Lower lobe of right lung (tissue), 2 donors: ENCODE measurements around the gene HUS1. TPM values are rescaled to one million over a fixed set of nuclear protein-coding genes. Genes with fewer than 3 reads are reported as not detected.
A peak's percentile ranks its signal among the peaks of the same experiment; 100 is the strongest.

Experiments
- ATAC-seq, 2 donors: fragments of 200-7000 bp; cut with Tn5 transposase; one replicate each; pipeline ENCODE4 v1.9.1; 2020 to 2022; ENCODE audit warnings: mild to moderate bottlenecking in 2 of 2, moderate library complexity in 2 of 2
- DNase-seq: peaks from one replicate; pipeline ENCODE4 v3.0.0-alpha.2; 2020
- H3K27ac ChIP-seq: fragments of 200-600 bp; one replicate; pipeline ENCODE4 v1.8.0; 2022
- H3K27me3 ChIP-seq: fragments of 200-600 bp; one replicate; pipeline ENCODE4 v1.8.0; 2022; ENCODE audit warnings: low read depth
- H3K36me3 ChIP-seq: fragments of 200-600 bp; one replicate; pipeline ENCODE4 v1.8.0; 2022; ENCODE audit warnings: mild to moderate bottlenecking
- H3K4me1 ChIP-seq: fragments of 200-600 bp; one replicate; pipeline ENCODE4 v1.8.0; 2022
- H3K4me3 ChIP-seq: fragments of 200-600 bp; one replicate; pipeline ENCODE4 v1.8.0; 2022; ENCODE audit warnings: mild to moderate bottlenecking
- H3K9me3 ChIP-seq: fragments of 200-600 bp; one replicate; pipeline ENCODE4 v1.8.0; 2022
- CTCF ChIP-seq: fragments of 200-600 bp; IDR thresholded peaks from one replicate; pipeline ENCODE4 v1.8.0; 2022; ENCODE audit warnings: antibody characterized with exemption, mild to moderate bottlenecking
- intact Hi-C: fragments of 100-400 bp; cut with DNase I; formaldehyde crosslinking; loops from one replicate; pipeline ENCODE4 v1.11.0; 2022
- long read RNA-seq: library from polyadenylated mRNA; unstranded; transcript quantifications from one replicate; pipeline ENCODE4 v2.0.0, GENCODE V29; 2021
- total RNA-seq: library from RNA; stranded (reverse); fragmentation: NEBNext Ultra II Directional; extraction: Animal tissue kit (Norgen Biotek cat#: 25700); gene quantifications from one replicate; pipeline ENCODE4 v1.2.1, GENCODE V29; 2021
- donor health status: DM: no; HTN: yes; CAD: no; lungs with severe emphysema.

Gene HUS1
- 39.2 TPM for total RNA-seq
- long read RNA-seq, transcript HUS1-201 (8 exons, 2,935 nt): major isoform, 11 of 26 reads
- long read RNA-seq, partial matches to known transcripts: 0 of 26 reads
- long read RNA-seq, other reads (novel, unspliced or antisense): 10 of 26 reads

- peak within 1 kb of the TSS; percentile 84 for H3K27ac ChIP-seq
- peaks cover 43% of the 10 kb centered on the region for H3K36me3 ChIP-seq
- H3K9me3 ChIP-seq: no peaks in the 10 kb centered on the region
- no peak for TF ChIP-seq CTCF
- DNase-seq: peak; percentile 96
- peak; percentile 99 to 100 for ATAC-seq
- intact Hi-C loops: no loop called here
- peak within 1 kb of the TSS; percentile 75 for H3K4me3 ChIP-seq
- no peaks in the 10 kb centered on the region for H3K27me3 ChIP-seq
- H3K4me1 ChIP-seq: peaks cover 18% of the 10 kb centered on the region
Observed at GRCh38 chr7:47979145-47979831, at the start of gene HUS1. Gene HUS1 (minus strand): TSS chr7:47979615. CDS start chr7:47979519, 96 bp downstream.

GRCh38 chr7:48028938-48029337 is 49.5 kb upstream of the HUS1 start, which contains the start of gene SUN3:
Gene SUN3 (minus strand): TSS chr7:48029107. CDS start chr7:48028938, 169 bp downstream.
- Histone ChIP-seq H3K4me3 (no peak within 1 kb of the TSS), H3K27me3 (peaks cover 9% of the 10 kb centered on the region), H3K4me1 (no peaks in the 10 kb centered on the region), H3K9me3 (no peaks in the 10 kb centered on the region), H3K27ac (no peak within 1 kb of the TSS), H3K36me3 (no peaks in the 10 kb centered on the region)
- ATAC-seq (no peak), DNase-seq (no peak)
- intact Hi-C loops: no loop called here
- TF ChIP-seq CTCF: no peak

- H3K27ac ChIP-seq: no peak overlapping the region
- peak in 1 of 2 donors; percentile 64 for ATAC-seq
- TF ChIP-seq CTCF: no peak
- intact Hi-C loops: no loop called here
- no peaks in the 10 kb centered on the region for H3K4me1 ChIP-seq
- no peak for DNase-seq
- H3K27me3 ChIP-seq: no peaks in the 10 kb centered on the region
- H3K36me3 ChIP-seq: no peaks in the 10 kb centered on the region
- H3K9me3 ChIP-seq: no peaks in the 10 kb centered on the region
- no peak overlapping the region for H3K4me3 ChIP-seq
Observed at GRCh38 chr7:48025624-48026023, 46.2 kb upstream of the HUS1 start.

GRCh38 chr7:48017674-48018073 is 38.3 kb upstream of the HUS1 start:
- DNase-seq (no peak), ATAC-seq (no peak)
- intact Hi-C loops: no loop called here
- TF ChIP-seq CTCF: no peak
- Histone ChIP-seq H3K4me1 (no peaks in the 10 kb centered on the region), H3K27ac (no peak overlapping the region), H3K9me3 (no peaks in the 10 kb centered on the region), H3K36me3 (no peaks in the 10 kb centered on the region), H3K27me3 (no peaks in the 10 kb centered on the region), H3K4me3 (no peak overlapping the region)

GRCh38 chr7:48016641-48017040 is 37.2 kb upstream of the HUS1 start:
- Histone ChIP-seq H3K9me3 (no peaks in the 10 kb centered on the region), H3K36me3 (no peaks in the 10 kb centered on the region), H3K27me3 (no peaks in the 10 kb centered on the region), H3K27ac (no peak overlapping the region), H3K4me1 (no peaks in the 10 kb centered on the region), H3K4me3 (no peak overlapping the region)
- no peak for TF ChIP-seq CTCF
- no peak for DNase-seq
- intact Hi-C loops: no loop called here
- no peak for ATAC-seq
